HG03439 (cell line): ENCODE measurements around the gene ACTL8.

Experiments
- ATAC-seq: cut with Tn5 transposase; IDR thresholded peaks from one replicate; pipeline ENCODE4 v1.9.1; 2021; ENCODE audit warnings: mild to moderate bottlenecking, moderate library complexity; ENCODE audit not compliant: unreplicated experiment

The ACTL8 gene

GRCh38 chr1:17765444-17766411 lies 10.6 kb downstream of the ACTL8 start:
- ATAC-seq, result no peak

GRCh38 chr1:17768651-17769241 lies 13.6 kb downstream of the ACTL8 start:
- ATAC-seq, result no peak

GRCh38 chr1:17770983-17771382 lies 15.8 kb downstream of the ACTL8 start:
- no peak for ATAC-seq

- ATAC-seq, result no peak
Measured at GRCh38 chr1:17772615-17773212, 17.6 kb downstream of the ACTL8 start.

GRCh38 chr1:17773591-17774326 lies 18.6 kb downstream of the ACTL8 start:
- ATAC-seq, result no peak

- no peak for ATAC-seq
Measured at GRCh38 chr1:17774452-17774851, 19.3 kb downstream of the ACTL8 start.

GRCh38 chr1:17775796-17776195 lies 20.7 kb downstream of the ACTL8 start:
- no peak for ATAC-seq

GRCh38 chr1:17776426-17776825 lies 21.3 kb downstream of the ACTL8 start:
- no peak for ATAC-seq

- no peak for ATAC-seq
Measured at GRCh38 chr1:17777330-17777729, 22.2 kb downstream of the ACTL8 start.

GRCh38 chr1:17777818-17778217 lies 22.7 kb downstream of the ACTL8 start:
- ATAC-seq, result no peak

- ATAC-seq, result no peak
Measured at GRCh38 chr1:17780916-17781315, 25.8 kb downstream of the ACTL8 start.

GRCh38 chr1:17789926-17790325 lies 34.8 kb downstream of the ACTL8 start:
- ATAC-seq, result no peak

- no peak for ATAC-seq
Measured at GRCh38 chr1:17790383-17791054, 35.4 kb downstream of the ACTL8 start.

GRCh38 chr1:17791055-17791390 lies 35.9 kb downstream of the ACTL8 start:
- no peak for ATAC-seq

- ATAC-seq, result no peak
Measured at GRCh38 chr1:17791480-17791879, 36.3 kb downstream of the ACTL8 start.

GRCh38 chr1:17792421-17792820 lies 37.3 kb downstream of the ACTL8 start:
- no peak for ATAC-seq

GRCh38 chr1:17795081-17795809 lies 40.1 kb downstream of the ACTL8 start:
- no peak for ATAC-seq

GRCh38 chr1:17795836-17796645 lies 40.9 kb downstream of the ACTL8 start:
- no peak for ATAC-seq

GRCh38 chr1:17797478-17797877 lies 42.3 kb downstream of the ACTL8 start:
- ATAC-seq, result no peak
